Left lung (tissue), 10 donors: Measurements from ENCODE around the gene NDRG4. TPM values are rescaled to one million over a fixed set of nuclear protein-coding genes. Genes with fewer than 3 reads are reported as not detected.

Experiments used
- ATAC-seq: fragments of 200-7000 bp; cut with Tn5 transposase; one replicate; pipeline ENCODE4 v1.9.1; 2020; ENCODE audit warnings: moderate library complexity
- DNase-seq, 4 donors: peaks; one replicate each; pipeline ENCODE4 v3.0.0-alpha.2; 2013 to 2020
- H3K27ac ChIP-seq, 2 donors: fragments of 200-600 bp; sonication (generic) in 1 of 2; one replicate each; pipeline versions ENCODE4 v1.5.0 to v1.8.0; 2020 to 2021
- H3K27me3 ChIP-seq, 2 donors: fragments of 200-600 bp; sonication (generic) in 1 of 2; one replicate each; pipeline versions ENCODE4 v1.5.0 to v1.8.0; 2020 to 2021
- H3K36me3 ChIP-seq, 2 donors: fragments of 200-600 bp; sonication (generic) in 1 of 2; one replicate each; pipeline versions ENCODE4 v1.5.0 to v1.8.0; 2020 to 2021
- H3K4me1 ChIP-seq, 2 donors: fragments of 200-600 bp; one replicate each; pipeline ENCODE4 v1.8.0; 2021
- H3K4me3 ChIP-seq, 2 donors: fragments of 200-600 bp; sonication (generic) in 1 of 2; one replicate each; pipeline versions ENCODE4 v1.5.0 to v1.8.0; 2020 to 2021; ENCODE audit warnings: mild to moderate bottlenecking in 1 of 2
- H3K9me3 ChIP-seq, 2 donors: fragments of 200-600 bp; sonication (generic) in 1 of 2; one replicate each; pipeline versions ENCODE4 v1.5.0 to v1.8.0; 2020 to 2021
- intact Hi-C, 2 donors: fragments of 100-400 bp; cut with DNase I; formaldehyde crosslinking; loops; one replicate each; pipeline versions ENCODE4 v1.11.2 to v1.14.2; 2022
- polyA plus RNA-seq, 6 donors: library from polyadenylated mRNA; unstranded; fragments of 120-200 nt; gene quantifications; one replicate each; pipeline ENCODE4 v1.2.1, GENCODE V29; 2013; ENCODE audit not compliant: insufficient read length in 6 of 6
- total RNA-seq, 2 donors: library from RNA; stranded (reverse); fragmentation: NEBNext Ultra II Directional; extraction: Animal tissue kit (Norgen Biotek cat#: 25700); gene quantifications; one replicate each; pipeline ENCODE4 v1.2.1, GENCODE V29; 2021
- TF ChIP-seq, protein P1 (sequence below), 2 donors: fragments of 200-600 bp; sonication (generic) in 1 of 2; IDR thresholded peaks; one replicate each; pipeline versions ENCODE4 v1.5.0 to v1.8.0; 2021; ENCODE audit warnings: antibody characterized with exemption in 2 of 2
- donor health status: DM: no; HTN: yes; CAD: no.
- donor health status: DM: no; HTN: no; CAD: no.

The NDRG4 gene
- total and polyA plus RNA-seq, 8 donors = 10.0 to 16.3 (median 13.1) TPM

DNA sequence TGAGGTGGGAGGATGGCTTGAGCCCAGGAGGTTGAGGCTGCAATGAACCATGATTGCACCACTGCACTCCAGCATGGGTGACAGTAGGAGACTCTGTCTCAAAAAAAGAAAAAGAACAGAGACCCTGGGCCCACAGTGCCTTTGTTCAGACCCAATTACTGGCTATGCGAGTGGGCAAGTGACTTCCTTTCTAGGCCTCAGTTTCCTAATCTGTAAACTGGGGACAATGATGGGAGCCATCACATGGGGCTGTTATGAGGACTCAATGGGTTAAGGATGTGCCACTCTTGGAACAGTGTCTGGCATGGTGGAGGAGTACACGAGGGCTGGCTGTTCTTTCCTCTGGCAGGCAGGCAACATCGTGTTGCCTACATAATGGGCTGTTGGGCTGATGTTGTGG, 47.3 kb upstream of the NDRG4 start:
- ATAC-seq (no peak), DNase-seq (no peak)
- no peak overlapping the region for H3K27ac ChIP-seq
- H3K9me3 ChIP-seq = no peaks in the 10 kb centered on the region
- no peak overlapping the region for H3K4me3 ChIP-seq
- intact Hi-C loops = no loop called here
- H3K4me1 ChIP-seq = no peaks in the 10 kb centered on the region
- H3K36me3 ChIP-seq = no peaks in the 10 kb centered on the region
- H3K27me3 ChIP-seq = peaks cover 0 to 4% of the 10 kb centered on the region in 2 donors
- TF ChIP-seq, protein P1, sequence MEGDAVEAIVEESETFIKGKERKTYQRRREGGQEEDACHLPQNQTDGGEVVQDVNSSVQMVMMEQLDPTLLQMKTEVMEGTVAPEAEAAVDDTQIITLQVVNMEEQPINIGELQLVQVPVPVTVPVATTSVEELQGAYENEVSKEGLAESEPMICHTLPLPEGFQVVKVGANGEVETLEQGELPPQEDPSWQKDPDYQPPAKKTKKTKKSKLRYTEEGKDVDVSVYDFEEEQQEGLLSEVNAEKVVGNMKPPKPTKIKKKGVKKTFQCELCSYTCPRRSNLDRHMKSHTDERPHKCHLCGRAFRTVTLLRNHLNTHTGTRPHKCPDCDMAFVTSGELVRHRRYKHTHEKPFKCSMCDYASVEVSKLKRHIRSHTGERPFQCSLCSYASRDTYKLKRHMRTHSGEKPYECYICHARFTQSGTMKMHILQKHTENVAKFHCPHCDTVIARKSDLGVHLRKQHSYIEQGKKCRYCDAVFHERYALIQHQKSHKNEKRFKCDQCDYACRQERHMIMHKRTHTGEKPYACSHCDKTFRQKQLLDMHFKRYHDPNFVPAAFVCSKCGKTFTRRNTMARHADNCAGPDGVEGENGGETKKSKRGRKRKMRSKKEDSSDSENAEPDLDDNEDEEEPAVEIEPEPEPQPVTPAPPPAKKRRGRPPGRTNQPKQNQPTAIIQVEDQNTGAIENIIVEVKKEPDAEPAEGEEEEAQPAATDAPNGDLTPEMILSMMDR (IDR thresholded peaks at IDR 0.05) = no peak

DNA sequence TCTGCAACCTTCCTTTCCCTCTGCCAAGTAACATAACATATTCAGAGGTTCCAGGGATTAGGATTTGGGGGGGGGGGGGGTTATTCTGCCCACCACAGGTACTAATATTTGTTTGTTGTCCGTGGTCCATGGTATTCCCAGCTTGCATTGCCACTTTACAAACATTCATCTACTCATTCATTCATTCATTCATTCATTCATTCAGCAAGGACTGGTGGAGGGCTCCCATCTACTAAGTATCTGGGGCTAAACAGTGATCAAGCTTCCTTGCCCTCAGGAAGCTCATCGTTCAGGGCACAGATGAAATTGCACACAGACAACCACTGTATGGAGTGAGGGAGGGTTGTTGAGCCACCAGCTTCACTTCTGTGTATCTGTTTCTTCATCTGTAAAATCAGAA, 45.8 kb upstream of the NDRG4 start:
- H3K36me3 ChIP-seq = no peaks in the 10 kb centered on the region
- intact Hi-C loops = no loop called here
- ATAC-seq (no peak), DNase-seq (no peak)
- no peak overlapping the region for H3K27ac ChIP-seq
- no peak overlapping the region for H3K4me3 ChIP-seq
- TF ChIP-seq, protein P1 (IDR thresholded peaks at IDR 0.05) = no peak
- no peaks in the 10 kb centered on the region for H3K4me1 ChIP-seq
- peaks cover 0 to 4% of the 10 kb centered on the region in 2 donors for H3K27me3 ChIP-seq
- no peaks in the 10 kb centered on the region for H3K9me3 ChIP-seq

DNA sequence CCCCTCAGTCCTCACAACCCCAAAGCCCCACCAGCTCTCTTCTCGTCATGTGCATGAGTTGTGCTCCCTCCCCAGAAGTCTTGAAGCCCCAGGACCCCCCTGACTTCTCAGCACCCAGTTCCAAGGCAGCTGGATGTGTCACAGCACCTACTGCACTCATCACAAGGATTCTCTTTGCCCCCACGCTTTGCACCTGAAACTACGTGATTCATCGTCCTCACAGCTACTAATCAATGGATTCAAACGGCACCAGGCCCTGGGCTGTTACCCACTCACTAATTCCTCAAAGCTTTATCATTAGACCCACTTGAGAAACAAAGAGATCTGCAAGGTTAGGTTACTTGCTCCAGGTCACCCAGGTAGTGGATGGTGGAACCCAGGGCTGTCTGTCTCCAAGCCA, 45.1 kb upstream of the NDRG4 start:
- no peak for ATAC-seq
- TF ChIP-seq, protein P1 (IDR thresholded peaks at IDR 0.05) = no peak

DNA sequence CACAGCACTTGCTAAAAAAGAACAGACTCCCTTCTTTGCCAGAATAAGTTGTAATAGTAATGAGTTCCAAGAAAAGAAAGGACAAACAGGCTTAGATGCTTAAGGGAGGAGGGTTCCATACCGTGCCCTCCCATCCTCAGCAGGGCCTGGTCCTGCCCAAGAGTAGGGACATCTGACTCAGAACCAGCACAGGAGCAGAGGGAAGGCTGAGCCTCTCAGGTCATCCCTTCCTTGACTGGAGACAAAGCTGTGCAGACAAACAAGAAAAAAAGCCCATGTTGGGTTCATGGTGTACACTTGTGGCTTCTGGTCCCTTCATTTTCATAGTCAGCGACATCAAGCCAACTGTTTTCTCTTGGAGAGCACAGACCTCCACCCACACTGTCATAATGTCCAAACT, 44.2 kb upstream of the NDRG4 start:
- no peaks in the 10 kb centered on the region for H3K9me3 ChIP-seq
- ATAC-seq (no peak), DNase-seq (no peak)
- no peak overlapping the region for H3K27ac ChIP-seq
- intact Hi-C loops = no loop called here
- TF ChIP-seq, protein P1 (IDR thresholded peaks at IDR 0.05) = no peak
- H3K4me1 ChIP-seq = no peaks in the 10 kb centered on the region
- H3K27me3 ChIP-seq = peaks cover 0 to 13% of the 10 kb centered on the region in 2 donors
- H3K36me3 ChIP-seq = no peaks in the 10 kb centered on the region
- H3K4me3 ChIP-seq = no peak overlapping the region

More for the DNA sequence above, 45.1 kb upstream of the NDRG4 start:
- H3K27me3 ChIP-seq = peaks cover 0 to 10% of the 10 kb centered on the region in 2 donors
- H3K4me1 ChIP-seq = no peaks in the 10 kb centered on the region
- DNase-seq = no peak
- no peaks in the 10 kb centered on the region for H3K9me3 ChIP-seq
- H3K27ac ChIP-seq = no peak overlapping the region
- H3K36me3 ChIP-seq = no peaks in the 10 kb centered on the region
- no peak overlapping the region for H3K4me3 ChIP-seq
- intact Hi-C loops = no loop called here

DNA sequence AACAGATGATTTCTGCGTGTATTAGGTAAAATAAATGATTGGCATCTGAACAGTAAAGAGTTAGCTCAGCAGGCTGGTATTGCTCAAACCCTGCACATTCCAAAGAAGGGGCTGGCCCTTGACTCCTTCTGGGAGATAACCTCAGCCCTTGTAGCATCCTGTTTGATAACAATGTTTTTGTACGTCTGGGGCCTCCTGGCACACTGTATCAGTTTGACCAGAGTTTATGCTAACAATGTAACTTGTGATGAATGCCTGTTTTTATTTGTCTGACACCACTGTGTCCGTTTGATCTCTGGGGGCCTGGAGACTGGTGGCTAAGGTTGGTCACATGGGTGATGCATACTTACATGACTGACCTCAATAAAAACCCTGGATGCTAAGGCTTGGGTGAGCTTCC, 43.8 kb upstream of the NDRG4 start:
- ATAC-seq (no peak), DNase-seq (no peak)
- H3K9me3 ChIP-seq = no peaks in the 10 kb centered on the region
- no peaks in the 10 kb centered on the region for H3K4me1 ChIP-seq
- TF ChIP-seq, protein P1 (IDR thresholded peaks at IDR 0.05) = no peak
- H3K36me3 ChIP-seq = no peaks in the 10 kb centered on the region
- H3K4me3 ChIP-seq = no peak overlapping the region
- H3K27ac ChIP-seq = no peak overlapping the region
- intact Hi-C loops = no loop called here
- H3K27me3 ChIP-seq = peaks cover 0 to 13% of the 10 kb centered on the region in 2 donors
